HEK293 (cell line): ENCODE measurements around the gene WDR17.

ENCODE experiments used
- CTCF ChIA-PET: fragments of 350-600 bp; formaldehyde crosslinking; extraction: SDS; loops from one replicate; lab custom pipeline; 2021; ENCODE audit warnings: antibody characterized with exemption; lab: Yijun Ruan, JAX
- POLR2A ChIA-PET: fragments of 300-600 bp; formaldehyde crosslinking; extraction: SDS; loops from one replicate; lab custom pipeline; 2020; ENCODE audit warnings: antibody characterized with exemption, inconsistent platforms; lab: Yijun Ruan, JAX
- H3K27ac ChIP-seq: fragments of 200-500 bp; sonication (Bioruptor generic); 2 replicates; pipeline ENCODE4 v1.5.1; 2014; ENCODE audit warnings: low read depth, low read length, control low read depth, inconsistent platforms; ENCODE audit errors: extremely low read depth
- H3K36me3 ChIP-seq, 2 experiments: fragments of 200-500 bp in 1 of 2; sonication (Bioruptor generic) in 1 of 2; 1 replicate in 1 of 2; 2 replicates in 1 of 2; pipeline ENCODE4 v1.5.1; 2014 to 2017; ENCODE audit warnings: inconsistent platforms in 2 of 2, low read length in 2 of 2; ENCODE audit not compliant: control insufficient read depth in 2 of 2, insufficient read depth in 1 of 2
- H3K4me1 ChIP-seq: fragments of 200-500 bp; sonication (Bioruptor generic); 2 replicates; pipeline ENCODE4 v1.5.1; 2014; ENCODE audit warnings: mild to moderate bottlenecking, low read length, inconsistent platforms; ENCODE audit not compliant: control insufficient read depth, insufficient read depth
- H3K4me3 ChIP-seq: 2 replicates; pipeline ENCODE4 v1.5.1; 2011; ENCODE audit warnings: low read depth, mild to moderate bottlenecking, control low read depth, low read length, moderate library complexity
- H3K9me3 ChIP-seq: fragments of 200-500 bp; sonication (Bioruptor generic); 2 replicates; pipeline ENCODE4 v1.5.1; 2014; ENCODE audit warnings: low read depth, low read length, inconsistent platforms; ENCODE audit not compliant: control insufficient read depth, insufficient read depth
- BCL6B ChIP-seq: fragments of 450-650 bp; formaldehyde crosslinking; IDR thresholded peaks from 2 replicates; pipeline ENCODE4 v1.5.1; 2017; ENCODE audit warnings: missing biosample characterization, missing genetic modification characterization
- GLI4 ChIP-seq: fragments of 450-650 bp; formaldehyde crosslinking; IDR thresholded peaks from 2 replicates; pipeline ENCODE4 v1.5.1; 2016; ENCODE audit warnings: missing biosample characterization, missing genetic modification characterization
- HOXD13 ChIP-seq: sonication (generic); formaldehyde crosslinking; IDR thresholded peaks from 2 replicates; pipeline ENCODE4 v1.8.0; 2022; ENCODE audit warnings: missing genetic modification reagents, borderline replicate concordance
- KLF8 ChIP-seq: fragments of 450-650 bp; formaldehyde crosslinking; IDR thresholded peaks from 2 replicates; pipeline ENCODE4 v1.5.1; 2016; ENCODE audit warnings: missing biosample characterization, missing genetic modification characterization
- OSR2 ChIP-seq: fragments of 450-650 bp; formaldehyde crosslinking; IDR thresholded peaks from 2 replicates; pipeline ENCODE4 v1.5.1; 2016; ENCODE audit warnings: missing biosample characterization, missing genetic modification characterization
- OVOL3 ChIP-seq: fragments of 450-650 bp; formaldehyde crosslinking; IDR thresholded peaks from 2 replicates; pipeline ENCODE4 v1.5.1; 2016; ENCODE audit warnings: missing biosample characterization, missing genetic modification characterization
- REST ChIP-seq: fragments of 450-650 bp; formaldehyde crosslinking; IDR thresholded peaks from 2 replicates; pipeline ENCODE4 v1.5.1; 2016; ENCODE audit warnings: missing biosample characterization, missing genetic modification characterization
- ZBTB11 ChIP-seq: fragments of 450-650 bp; formaldehyde crosslinking; conservative IDR thresholded peaks from 2 replicates; pipeline ENCODE4 v1.5.1; 2016; ENCODE audit warnings: low read depth, missing biosample characterization, missing genetic modification characterization
- ZBTB8A ChIP-seq: fragments of 450-650 bp; formaldehyde crosslinking; IDR thresholded peaks from 2 replicates; pipeline ENCODE4 v1.5.1; 2016; ENCODE audit warnings: missing biosample characterization, missing genetic modification characterization
- ZEB2 ChIP-seq: fragments of 450-650 bp; formaldehyde crosslinking; IDR thresholded peaks from 2 replicates; pipeline ENCODE4 v1.5.1; 2016; ENCODE audit warnings: missing biosample characterization, missing genetic modification characterization
- ZNF10 ChIP-seq: fragments of 450-650 bp; formaldehyde crosslinking; IDR thresholded peaks from 2 replicates; pipeline ENCODE4 v1.5.1; 2017; ENCODE audit warnings: missing biosample characterization, missing genetic modification characterization
- ZNF169 ChIP-seq: fragments of 450-650 bp; formaldehyde crosslinking; IDR thresholded peaks from 2 replicates; pipeline ENCODE4 v1.5.1; 2016; ENCODE audit warnings: missing biosample characterization, missing genetic modification characterization
- ZNF2 ChIP-seq: fragments of 450-650 bp; formaldehyde crosslinking; IDR thresholded peaks from 2 replicates; pipeline ENCODE4 v1.5.1; 2016; ENCODE audit warnings: missing biosample characterization, missing genetic modification characterization
- ZNF404 ChIP-seq: fragments of 450-650 bp; formaldehyde crosslinking; IDR thresholded peaks from 2 replicates; pipeline ENCODE4 v1.5.1; 2017; ENCODE audit warnings: missing biosample characterization, missing genetic modification characterization
- ZNF48 ChIP-seq: fragments of 450-650 bp; formaldehyde crosslinking; IDR thresholded peaks from 2 replicates; pipeline ENCODE4 v1.5.1; 2016; ENCODE audit warnings: missing biosample characterization, missing genetic modification characterization
- ZNF530 ChIP-seq: fragments of 450-650 bp; formaldehyde crosslinking; IDR thresholded peaks from 2 replicates; pipeline ENCODE4 v1.5.1; 2016; ENCODE audit warnings: low read depth, missing biosample characterization, missing genetic modification characterization
- ZNF555 ChIP-seq: fragments of 450-650 bp; formaldehyde crosslinking; conservative IDR thresholded peaks from 2 replicates; pipeline ENCODE4 v1.5.1; 2017; ENCODE audit warnings: missing biosample characterization, mild to moderate bottlenecking, missing genetic modification characterization, inconsistent platforms
- ZNF596 ChIP-seq: fragments of 450-650 bp; IDR thresholded peaks from 2 replicates; pipeline ENCODE4 v1.5.0; 2018; ENCODE audit warnings: missing biosample characterization, mild to moderate bottlenecking, missing genetic modification characterization, moderate library complexity
- ZNF600 ChIP-seq: fragments of 450-650 bp; formaldehyde crosslinking; IDR thresholded peaks from 2 replicates; pipeline ENCODE4 v1.5.1; 2016; ENCODE audit warnings: missing biosample characterization, missing genetic modification characterization
- ZNF610 ChIP-seq: fragments of 450-650 bp; formaldehyde crosslinking; IDR thresholded peaks from 2 replicates; pipeline ENCODE4 v1.5.1; 2016; ENCODE audit warnings: missing biosample characterization, missing genetic modification characterization, borderline replicate concordance
- ZNF660 ChIP-seq: fragments of 450-650 bp; IDR thresholded peaks from 2 replicates; pipeline ENCODE4 v1.5.1; 2018; ENCODE audit warnings: missing biosample characterization, mild to moderate bottlenecking, missing genetic modification characterization
- ZNF677 ChIP-seq: fragments of 450-650 bp; IDR thresholded peaks from 2 replicates; pipeline ENCODE4 v1.5.0; 2018; ENCODE audit warnings: missing biosample characterization, mild to moderate bottlenecking, missing genetic modification characterization, moderate library complexity
- ZNF692 ChIP-seq: fragments of 450-650 bp; formaldehyde crosslinking; IDR thresholded peaks from 2 replicates; pipeline ENCODE4 v1.5.1; 2016; ENCODE audit warnings: missing biosample characterization, missing genetic modification characterization
- ZNF701 ChIP-seq: fragments of 450-650 bp; formaldehyde crosslinking; IDR thresholded peaks from 2 replicates; pipeline ENCODE4 v1.5.1; 2016; ENCODE audit warnings: missing biosample characterization, missing genetic modification characterization
- ZNF837 ChIP-seq: fragments of 450-650 bp; formaldehyde crosslinking; IDR thresholded peaks from 2 replicates; pipeline ENCODE4 v1.5.1; 2016; ENCODE audit warnings: missing biosample characterization, missing genetic modification characterization
- ZXDB ChIP-seq: fragments of 450-650 bp; formaldehyde crosslinking; IDR thresholded peaks from 2 replicates; pipeline ENCODE4 v1.5.1; 2016; ENCODE audit warnings: missing biosample characterization, missing genetic modification characterization

The WDR17 gene

GRCh38 chr4:176189891-176190795, 124.5 kb downstream of the WDR17 start:
- Histone ChIP-seq H3K4me1 (peaks cover 12% of the 10 kb centered on the region), H3K27ac (no peak overlapping the region), H3K4me3 (no peak overlapping the region)
- ChIA-PET CTCF (no interaction called here), POLR2A (no interaction called here)
- TF ChIP-seq ZNF530 (no peak), REST (tag by site-specific recombination) (no peak), ZNF610 (tag by site-specific recombination) (no peak), HOXD13 (CRISPR knock-in tag) (no peak), OSR2 (tag by site-specific recombination) (no peak), ZNF677 (no peak), ZNF837 (tag by site-specific recombination) (no peak)
- TF ChIP-seq, all 188 proteins: peak for 0
- Histone ChIP-seq H3K36me3 (no peaks in the 10 kb centered on the region), H3K9me3 (no peaks in the 10 kb centered on the region)

- POLR2A ChIA-PET, result no interaction called here
- TF ChIP-seq OSR2 (tag by site-specific recombination) (0 out of 2 replicates have a peak, but pooled peaks have one; percentile 34), ZBTB11 (no peak), ZEB2 (tag by site-specific recombination) (peak; percentile 41; the same call in 1 of the 2 replicates), ZNF10 (no peak), ZNF404 (tag by site-specific recombination) (no peak), ZNF692 (tag by site-specific recombination) (no peak), KLF8 (tag by site-specific recombination) (peak; percentile 46; the same call in 1 of the 2 replicates), ZNF596 (tag by site-specific recombination) (no peak), ZNF600 (tag by site-specific recombination) (peak; percentile 32; the same call in 1 of the 2 replicates), BCL6B (tag by site-specific recombination) (no peak), ZNF555 (no peak), ZNF169 (tag by site-specific recombination) (no peak), ZBTB8A (no peak), GLI4 (tag by site-specific recombination) (no peak), ZNF2 (tag by site-specific recombination) (no peak), ZXDB (tag by site-specific recombination) (0 out of 2 replicates have a peak, but pooled peaks have one; percentile 29), ZNF48 (no peak), OVOL3 (0 out of 2 replicates have a peak, but pooled peaks have one; percentile 48), ZNF701 (tag by site-specific recombination) (no peak), ZNF660 (tag by site-specific recombination) (no peak)
Observed at GRCh38 chr4:176191974-176192373, 126.3 kb downstream of the WDR17 start.

More at GRCh38 chr4:176191974-176192373, 126.3 kb downstream of the WDR17 start:
- Histone ChIP-seq H3K4me3 (no peak overlapping the region), H3K9me3 (no peaks in the 10 kb centered on the region), H3K36me3 (no peaks in the 10 kb centered on the region), H3K27ac (no peak overlapping the region), H3K4me1 (peaks cover 7% of the 10 kb centered on the region)
- CTCF ChIA-PET, result interaction anchor here (0.6 kb wide), 2 partner anchors 131 to 1773 kb away, joined by 3 read pairs; no protein-coding TSS in a partner anchor
